ENCODE measurements around the gene PAK1. TPM values are rescaled to one million over a fixed set of nuclear protein-coding genes. Genes with fewer than 3 reads are reported as not detected.

The PAK1 gene
- total RNA-seq, 1 donor from 2014 or later: 28.2 TPM

GRCh38 chr11:77411717-77412441, 62.0 kb downstream of the PAK1 start:
- Histone ChIP-seq H3K4me3 (peak overlapping the region; percentile 58), H3K4me1 (no peaks in the 10 kb centered on the region), H3K27me3 (no peaks in the 10 kb centered on the region), H3K36me3 (no peaks in the 10 kb centered on the region), H3K9me3 (no peaks in the 10 kb centered on the region), H3K27ac (peak overlapping the region; percentile 70)
- intact Hi-C loops (cut with DNase I): no loop called here
- TF ChIP-seq CTCF (IDR thresholded peaks at IDR 0.05): peak; percentile 17
- ATAC-seq: peak; percentile 98
- peak; percentile 93 for DNase-seq

- H3K4me1 ChIP-seq: no peaks in the 10 kb centered on the region
- no peaks in the 10 kb centered on the region for H3K27me3 ChIP-seq
- H3K36me3 ChIP-seq: no peaks in the 10 kb centered on the region
- peak; percentile 70 for DNase-seq
- peak overlapping the region; percentile 70 for H3K27ac ChIP-seq
- peak; percentile 69 for ATAC-seq
- H3K9me3 ChIP-seq: no peaks in the 10 kb centered on the region
- intact Hi-C loops (cut with DNase I): no loop called here
- no peak for TF ChIP-seq CTCF (IDR thresholded peaks at IDR 0.05)
- peak overlapping the region; percentile 58 for H3K4me3 ChIP-seq
These were observed 62.7 kb downstream of the PAK1 start for GRCh38 chr11:77411137-77411707.

DNA sequence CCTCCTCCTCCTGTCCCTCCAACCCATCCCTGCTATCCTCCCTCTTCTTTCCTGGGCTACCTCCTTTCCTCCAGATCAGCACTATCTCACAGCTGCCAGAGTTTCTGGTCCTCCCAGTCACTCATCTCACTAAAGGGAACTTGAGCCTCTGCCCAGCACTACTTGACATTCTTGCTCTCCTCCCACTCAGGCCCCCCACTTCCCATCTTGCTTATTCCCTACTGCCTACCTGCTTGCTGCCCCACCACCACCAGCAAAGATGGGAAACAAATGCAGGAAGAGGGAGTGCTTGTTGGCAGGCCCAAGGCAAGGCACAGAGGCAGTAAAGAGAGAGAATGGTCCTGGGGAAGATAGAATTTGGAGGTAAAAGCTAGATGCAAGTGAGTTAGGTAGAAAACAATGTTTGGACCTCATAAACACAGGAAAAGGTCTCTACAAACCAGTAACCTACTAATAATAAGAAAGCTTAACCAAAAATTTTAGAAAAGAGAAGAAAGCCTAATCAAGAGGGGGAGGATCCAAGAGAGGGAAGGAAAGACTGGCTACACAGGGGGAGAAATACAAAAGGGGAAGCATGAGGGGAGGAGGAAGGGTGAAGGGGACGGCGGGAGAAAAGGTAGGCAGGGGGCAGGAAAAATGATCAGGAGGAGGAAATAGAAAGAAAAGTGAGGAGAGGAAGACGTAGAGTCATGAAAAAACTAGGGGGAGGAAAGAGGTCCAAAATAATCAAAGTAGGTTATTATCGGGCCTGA, 63.6 kb downstream of the PAK1 start:
- TF ChIP-seq CTCF (IDR thresholded peaks at IDR 0.05): no peak
- no peak for DNase-seq
- no peaks in the 10 kb centered on the region for H3K4me1 ChIP-seq
- H3K36me3 ChIP-seq: no peaks in the 10 kb centered on the region
- intact Hi-C loops (cut with DNase I): no loop called here
- H3K9me3 ChIP-seq: no peaks in the 10 kb centered on the region
- no peak overlapping the region for H3K27ac ChIP-seq
- H3K27me3 ChIP-seq: no peaks in the 10 kb centered on the region
- peak overlapping the region; percentile 58 for H3K4me3 ChIP-seq
- ATAC-seq: no peak

- no peaks in the 10 kb centered on the region for H3K9me3 ChIP-seq
- no peaks in the 10 kb centered on the region for H3K36me3 ChIP-seq
- intact Hi-C loops (cut with DNase I): no loop called here
- DNase-seq (no peak), ATAC-seq (no peak)
- no peaks in the 10 kb centered on the region for H3K4me1 ChIP-seq
- H3K27ac ChIP-seq: no peak overlapping the region
- TF ChIP-seq CTCF (IDR thresholded peaks at IDR 0.05): no peak
- H3K27me3 ChIP-seq: no peaks in the 10 kb centered on the region
- no peak overlapping the region for H3K4me3 ChIP-seq
These were observed 64.8 kb downstream of the PAK1 start for GRCh38 chr11:77409046-77409445.

GRCh38 chr11:77407613-77408012, 66.3 kb downstream of the PAK1 start:
- Histone ChIP-seq H3K36me3 (no peaks in the 10 kb centered on the region), H3K4me3 (no peak overlapping the region), H3K9me3 (no peaks in the 10 kb centered on the region), H3K27ac (no peak overlapping the region), H3K27me3 (no peaks in the 10 kb centered on the region), H3K4me1 (no peaks in the 10 kb centered on the region)
- TF ChIP-seq CTCF (IDR thresholded peaks at IDR 0.05): no peak
- ATAC-seq: no peak
- intact Hi-C loops (cut with DNase I): no loop called here
- DNase-seq: no peak
